Central memory CD4-positive, alpha-beta T cell (primary cell): ENCODE measurements around the gene CAMK2D.
"Not testable (repeated sequence)": the region's sequence is repeated elsewhere in the genome, so short reads cannot be mapped to it uniquely, and the experiment has no call there.

ENCODE experiments used
- DNase-seq: peaks from one replicate; pipeline ENCODE4 v3.0.0; 2022
- total RNA-seq, 3 experiments: gene quantifications; one replicate each; lab custom pipeline; 2026; lab: John Stamatoyannopoulos, UW

CAMK2D gene
- 66.3 to 345 (median 137) reads per million in 3 experiments for total RNA-seq

DNA sequence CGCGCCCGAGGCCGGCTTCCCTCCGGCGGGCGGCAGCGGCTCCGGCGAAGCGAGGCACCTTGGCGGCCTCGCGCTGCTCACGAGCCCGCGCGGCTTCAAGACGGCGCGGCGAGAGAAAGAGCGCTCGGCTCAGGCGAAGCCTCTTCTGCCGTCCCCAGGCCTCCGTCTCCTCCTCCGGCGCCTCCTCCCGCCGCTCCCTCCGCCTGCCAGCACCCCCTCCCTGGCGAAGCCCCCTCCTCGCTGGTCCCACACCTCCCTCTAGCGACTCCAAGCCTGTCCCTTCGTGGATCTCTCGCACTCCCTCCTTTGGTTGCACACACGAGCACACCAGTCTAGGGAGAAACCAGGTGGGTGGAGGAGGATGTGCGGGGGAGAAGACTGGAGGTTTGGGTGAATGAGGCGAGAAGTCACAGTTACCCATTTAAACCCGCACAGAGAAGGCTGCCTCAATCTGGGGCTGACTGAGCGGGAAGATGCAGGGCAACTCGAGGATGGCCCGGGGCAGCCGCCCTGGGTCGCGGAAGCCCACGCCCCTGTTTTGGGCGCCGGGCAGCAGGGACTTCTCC is at the start of gene CAMK2D:
Gene CAMK2D (minus strand): TSS at position 119 of the 566 bp plus-strand sequence. CDS start 670 bp downstream, outside the sequence.
- peak; percentile 84 for DNase-seq

DNA sequence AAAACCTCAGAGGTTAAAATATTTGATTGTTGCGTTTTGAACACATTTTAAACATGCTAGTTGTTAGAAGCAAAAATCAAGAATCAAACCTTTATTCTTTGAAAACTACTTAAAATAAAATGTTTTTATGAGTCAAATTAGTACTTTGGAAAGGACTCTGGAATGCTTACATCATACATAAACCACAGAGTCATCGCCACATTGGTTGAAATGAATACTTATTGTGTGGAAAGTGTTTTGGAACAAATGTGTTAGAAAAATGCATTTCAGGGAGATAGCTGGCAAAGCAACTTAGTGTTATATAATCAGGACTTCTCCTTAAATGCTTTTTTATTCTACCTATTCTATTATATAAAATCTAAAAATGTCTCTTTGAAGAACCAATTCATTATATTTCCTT is 49.4 kb upstream of the CAMK2D start:
- no peak for DNase-seq

DNA sequence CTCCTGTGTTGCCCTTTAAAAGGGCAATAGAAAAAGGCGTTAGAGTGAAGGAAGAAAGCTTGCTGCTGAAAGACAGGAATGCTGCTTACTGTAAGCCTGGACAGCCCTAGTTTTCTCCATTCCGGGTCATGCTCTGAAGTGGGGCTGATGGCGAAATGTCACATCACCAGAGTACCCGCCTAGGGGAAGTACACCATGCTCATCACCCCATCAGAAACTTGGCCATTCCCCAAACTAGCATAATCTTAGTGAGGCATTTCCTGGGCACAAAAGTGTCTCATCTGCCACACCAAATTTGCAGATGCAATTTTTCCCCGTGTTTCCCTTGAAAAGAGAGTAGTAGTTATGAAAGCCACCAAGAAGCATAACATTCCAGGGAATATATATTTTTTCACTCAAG is 47.8 kb upstream of the CAMK2D start:
- DNase-seq = no peak

DNA sequence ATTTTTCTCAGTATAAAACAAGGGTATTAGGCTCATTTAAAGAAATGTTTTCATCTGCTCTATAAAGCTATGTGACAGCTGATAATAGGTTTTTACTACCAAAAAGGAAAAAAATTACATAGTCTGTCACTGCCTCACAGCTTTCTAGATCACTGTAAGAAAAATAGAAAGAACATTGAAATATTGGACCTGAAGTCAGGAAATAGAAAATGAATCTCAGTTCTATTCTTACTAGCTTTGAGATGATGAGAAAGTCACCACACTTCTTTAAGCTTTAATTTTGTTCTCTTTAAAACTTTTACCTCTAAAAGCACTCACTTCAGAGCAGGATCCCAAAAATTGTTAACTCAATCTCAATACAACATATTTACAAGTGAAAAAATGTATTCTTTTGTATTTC is 45.3 kb upstream of the CAMK2D start:
- no peak for DNase-seq

DNA sequence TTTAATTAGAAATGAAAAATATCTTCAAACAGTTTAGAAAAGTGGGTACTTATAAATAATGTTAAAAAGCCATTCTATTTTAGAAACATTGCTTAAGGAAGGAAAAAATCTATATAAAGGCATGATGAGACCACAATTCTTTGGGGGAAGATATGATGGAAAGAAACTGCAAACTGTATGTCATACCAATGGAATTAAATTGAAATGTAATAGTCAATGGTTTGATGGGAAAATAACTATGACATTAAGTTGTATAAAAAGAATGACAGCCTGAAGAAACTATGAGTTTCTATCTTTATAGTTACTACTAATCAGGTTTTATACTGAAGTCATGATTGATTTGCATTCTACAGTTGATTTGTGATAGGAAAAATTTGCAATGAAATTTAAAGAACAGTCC is 40.3 kb upstream of the CAMK2D start:
- no peak for DNase-seq

DNA sequence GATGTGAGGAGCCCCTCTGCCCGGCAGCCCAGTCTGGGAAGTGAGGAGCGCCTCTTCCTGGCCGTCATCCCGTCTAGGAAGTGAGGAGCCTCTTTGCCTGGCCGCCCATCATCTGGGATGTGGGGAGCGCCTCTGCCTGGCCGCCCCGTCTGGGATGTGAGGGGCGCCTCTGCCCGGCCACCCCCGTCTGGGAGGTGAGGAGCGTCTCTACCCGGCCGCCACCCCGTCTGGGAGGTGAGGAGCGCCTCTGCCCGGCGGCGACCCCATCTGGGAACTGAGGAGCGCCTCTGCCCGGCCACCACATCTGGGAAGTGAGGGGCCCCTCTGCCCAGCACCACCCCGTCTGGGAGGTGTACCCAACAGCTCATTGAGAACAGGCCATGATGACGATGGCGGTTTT is 34.8 kb upstream of the CAMK2D start:
- not testable (repeated sequence) for DNase-seq

DNA sequence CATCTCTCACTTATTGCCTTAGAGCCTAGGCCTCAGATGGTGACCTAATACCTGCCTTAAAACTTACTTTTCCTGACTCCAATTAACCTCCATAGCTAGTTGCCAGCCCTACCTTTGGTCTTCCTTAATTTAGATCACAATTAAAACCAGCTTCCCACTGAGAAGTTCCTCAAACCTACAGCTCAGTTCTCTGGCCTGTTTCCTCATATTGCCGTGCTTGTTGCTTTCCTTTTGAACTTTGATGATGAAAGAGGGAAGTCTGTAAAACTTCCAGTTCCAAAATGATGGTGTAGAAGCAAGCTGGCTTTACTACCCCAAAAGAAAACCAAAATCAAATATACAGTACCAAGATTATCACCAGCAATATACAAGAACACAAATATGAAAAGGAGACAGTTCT is 28.9 kb upstream of the CAMK2D start:
- no peak for DNase-seq

DNA sequence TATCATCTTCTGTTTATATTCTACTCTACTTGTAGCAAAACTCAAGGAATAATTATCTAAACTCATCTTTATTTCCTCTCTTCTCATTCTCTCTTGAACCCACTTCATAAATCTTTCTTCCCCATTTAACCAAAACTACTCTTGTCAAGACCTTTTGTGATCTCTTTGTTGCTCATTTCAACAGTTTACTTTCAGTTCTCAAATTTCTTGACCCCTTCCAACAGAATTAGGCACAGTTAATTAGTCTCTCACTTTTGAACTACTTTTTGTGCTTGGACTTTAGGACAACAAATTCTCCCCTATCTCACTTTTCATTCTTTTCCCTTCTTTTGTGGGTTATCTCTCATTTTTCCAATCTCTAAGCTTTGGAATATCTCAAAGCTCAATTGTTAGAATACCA is 27.4 kb upstream of the CAMK2D start:
- DNase-seq = no peak

DNA sequence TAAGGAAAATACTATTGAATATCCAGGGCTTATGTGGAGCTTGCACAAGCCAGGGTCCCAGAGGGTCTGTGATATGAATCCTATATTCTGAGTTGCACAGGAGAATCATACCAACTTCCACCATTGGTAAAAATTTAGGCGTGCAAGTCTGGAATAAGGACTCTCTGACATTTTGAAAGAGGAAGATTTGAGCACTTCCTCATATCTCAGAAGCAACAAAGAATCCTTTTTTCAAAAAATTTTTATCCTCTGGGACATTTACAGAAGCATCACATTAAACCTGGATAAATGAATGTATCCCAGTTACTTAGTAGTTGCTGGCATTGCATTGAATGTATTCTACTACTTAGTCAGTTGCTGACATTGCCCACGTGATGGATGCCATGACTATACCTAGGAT is 24.2 kb upstream of the CAMK2D start:
- no peak for DNase-seq

DNA sequence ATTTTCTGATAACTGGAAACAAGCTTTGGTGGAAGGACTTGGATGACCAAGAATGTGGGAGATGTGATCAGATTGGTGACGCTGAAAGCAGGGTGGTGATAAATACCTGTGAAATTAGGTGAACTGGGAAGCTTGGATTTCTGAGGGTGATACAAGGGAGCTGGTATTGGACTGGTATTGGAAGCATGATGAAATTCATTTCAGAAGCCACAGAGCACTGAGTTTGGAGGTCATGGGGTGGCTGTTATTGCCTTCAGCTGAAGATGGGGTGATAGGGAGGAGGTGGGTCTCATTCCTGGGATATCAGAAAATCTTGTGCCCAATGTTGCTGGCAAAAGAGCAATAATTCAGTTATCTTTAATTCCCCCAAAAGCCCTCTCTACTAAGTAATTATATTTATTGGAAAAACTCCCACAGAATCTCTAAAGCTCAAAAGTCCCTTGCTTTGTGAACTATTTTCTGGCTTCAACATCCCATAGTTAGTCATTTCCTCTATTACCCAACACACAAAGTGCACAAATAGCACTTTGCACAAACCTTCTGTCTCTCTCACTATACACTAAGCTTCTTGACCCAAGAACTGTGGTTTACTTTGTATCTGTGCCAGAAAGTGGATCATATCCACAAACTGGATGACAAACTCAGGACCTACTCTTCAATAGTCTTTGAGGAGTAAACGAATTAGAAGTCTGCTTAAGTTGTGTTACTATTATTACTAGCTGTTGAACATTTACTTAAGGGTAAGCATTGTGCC is 23.1 kb upstream of the CAMK2D start:
- DNase-seq = no peak

DNA sequence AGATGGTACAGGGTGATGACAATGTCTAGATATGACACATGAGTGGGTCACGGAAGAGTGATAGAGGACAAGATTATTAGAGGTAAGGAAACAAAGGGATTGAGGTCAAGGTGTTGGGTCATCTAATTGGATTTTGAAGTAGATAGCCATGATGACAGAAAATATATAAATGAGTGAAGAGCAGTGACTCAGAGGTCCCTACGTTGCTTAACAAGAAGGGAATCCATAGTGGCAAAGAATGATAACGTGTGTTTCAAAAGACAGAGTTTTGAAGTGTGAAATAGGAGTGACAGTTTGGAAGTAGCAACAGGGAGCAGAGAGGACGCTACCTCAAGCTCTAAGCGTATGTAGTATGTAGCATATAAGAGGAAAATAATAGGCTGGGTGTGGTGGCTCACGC is 22.2 kb upstream of the CAMK2D start:
- no peak for DNase-seq

DNA sequence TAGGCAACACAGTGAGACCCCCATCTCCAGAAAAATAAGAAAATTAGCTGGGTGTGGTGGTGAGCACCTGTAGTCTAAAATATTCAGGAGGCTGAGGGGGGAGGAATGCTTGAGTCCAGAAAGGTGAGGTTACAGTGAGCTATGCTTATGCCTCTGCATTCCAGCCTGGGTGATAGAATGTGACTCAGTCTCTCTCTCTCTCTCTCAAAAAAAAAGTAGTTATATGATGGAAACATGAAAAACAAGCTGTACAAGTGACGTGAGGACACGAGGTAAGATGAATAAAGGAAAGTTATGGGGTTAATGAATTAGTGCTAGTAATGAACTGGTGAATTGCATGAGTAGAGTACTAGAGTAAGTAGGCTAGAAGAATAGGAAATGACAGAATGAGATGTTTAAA is 21.8 kb upstream of the CAMK2D start:
- DNase-seq = no peak

DNA sequence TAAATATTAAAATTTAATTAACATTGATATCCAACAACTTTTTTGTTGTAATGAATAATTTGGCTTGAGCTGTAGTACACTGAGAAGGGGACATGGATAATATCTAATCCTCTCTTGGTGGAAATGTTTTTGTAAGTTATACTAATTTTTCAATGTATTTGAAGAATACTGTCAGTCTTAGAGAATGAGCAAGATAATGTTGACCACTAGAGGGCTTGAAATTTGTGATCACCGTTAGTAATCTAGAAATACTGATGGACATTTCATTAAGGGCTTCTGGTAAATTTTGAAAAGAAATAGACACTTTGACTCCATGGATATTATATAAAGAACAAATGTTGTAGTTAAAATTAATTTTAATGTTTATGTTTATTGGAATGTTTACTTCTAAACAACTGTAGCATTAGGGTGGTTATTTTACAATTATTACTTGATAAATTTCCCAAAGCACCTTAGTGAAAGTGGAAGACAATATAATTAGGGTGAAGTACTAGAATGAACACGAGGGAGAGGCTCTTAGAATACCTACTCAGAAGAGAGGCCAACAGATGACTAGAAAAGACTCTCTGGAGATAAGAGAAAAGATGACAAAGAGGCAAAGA is 20.0 kb upstream of the CAMK2D start:
- no peak for DNase-seq

DNA sequence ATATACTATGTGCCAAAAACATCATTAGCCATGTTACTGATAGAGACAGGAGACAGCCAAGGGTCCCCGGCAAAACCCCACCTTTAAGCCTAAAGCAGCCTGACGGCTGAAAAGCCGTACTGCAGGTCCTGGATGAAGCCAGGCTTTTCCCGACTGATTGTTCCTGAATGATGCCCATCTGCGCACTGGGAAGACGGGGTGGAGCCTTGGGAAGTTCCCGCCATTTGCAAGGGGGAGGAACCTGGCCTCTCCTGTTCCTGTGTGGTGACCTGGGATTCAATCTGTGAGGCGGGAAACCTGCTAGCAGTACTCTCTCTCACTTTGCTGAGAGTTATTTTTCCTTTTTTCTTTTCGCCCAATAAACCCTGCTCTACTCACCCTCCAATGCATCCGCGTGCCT is 15.1 kb upstream of the CAMK2D start:
- no peak for DNase-seq

DNA sequence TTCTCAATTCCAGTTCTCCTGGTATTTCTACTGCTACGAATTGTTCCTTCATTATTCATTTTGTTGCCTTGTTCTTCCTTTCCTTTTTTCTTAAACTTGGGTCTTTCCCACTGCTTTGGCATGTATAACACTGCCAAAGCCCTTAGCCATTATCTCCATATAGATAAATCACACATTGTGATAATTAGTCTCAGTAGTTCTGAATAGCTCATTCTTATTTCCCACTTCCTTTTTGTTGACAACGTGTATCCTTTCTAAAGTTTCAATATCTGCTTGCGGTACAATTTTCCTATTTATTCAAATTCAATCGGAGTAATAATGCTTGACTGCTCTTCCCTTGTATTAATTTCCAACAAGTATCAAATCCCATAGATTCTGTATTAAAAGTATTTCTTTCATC is 14.5 kb upstream of the CAMK2D start:
- no peak for DNase-seq

DNA sequence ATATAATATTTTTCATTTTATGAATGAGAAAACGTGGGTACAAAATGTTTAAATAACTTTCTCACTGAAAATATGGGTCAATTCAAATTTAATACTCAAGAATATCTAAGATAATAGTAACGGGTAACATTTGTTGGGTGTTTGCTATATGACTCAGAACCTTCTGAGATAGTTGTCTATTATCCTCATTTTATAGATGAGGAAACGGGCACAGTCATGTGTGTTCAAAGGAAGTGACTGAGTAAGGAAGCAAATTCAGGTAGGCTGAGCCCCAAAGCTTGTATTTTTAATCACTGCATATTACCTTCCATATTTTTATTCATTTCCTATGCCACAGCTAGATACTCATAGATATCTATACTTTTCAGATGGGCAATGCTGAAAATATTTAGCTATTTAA is 12.2 kb upstream of the CAMK2D start:
- DNase-seq = no peak

DNA sequence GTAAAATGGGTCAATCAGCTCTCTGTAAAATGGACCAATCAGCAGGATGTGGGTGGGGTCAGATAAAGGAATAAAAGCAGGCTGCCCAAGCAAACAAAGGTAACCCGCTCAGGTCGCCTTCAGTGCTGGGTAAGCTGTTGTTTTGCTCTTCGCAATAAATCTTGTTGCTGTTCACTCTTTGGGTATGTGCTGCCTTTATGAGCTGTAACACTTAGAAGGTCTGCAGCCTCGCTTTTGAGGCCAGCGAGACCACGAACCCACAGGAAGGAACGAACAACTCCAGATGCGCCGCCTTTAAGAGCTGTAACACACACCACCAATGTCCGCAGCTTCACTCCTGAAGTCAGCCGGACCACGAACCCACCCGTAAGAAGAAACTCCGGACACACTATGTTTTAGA is 11.5 kb upstream of the CAMK2D start:
- no peak for DNase-seq

DNA sequence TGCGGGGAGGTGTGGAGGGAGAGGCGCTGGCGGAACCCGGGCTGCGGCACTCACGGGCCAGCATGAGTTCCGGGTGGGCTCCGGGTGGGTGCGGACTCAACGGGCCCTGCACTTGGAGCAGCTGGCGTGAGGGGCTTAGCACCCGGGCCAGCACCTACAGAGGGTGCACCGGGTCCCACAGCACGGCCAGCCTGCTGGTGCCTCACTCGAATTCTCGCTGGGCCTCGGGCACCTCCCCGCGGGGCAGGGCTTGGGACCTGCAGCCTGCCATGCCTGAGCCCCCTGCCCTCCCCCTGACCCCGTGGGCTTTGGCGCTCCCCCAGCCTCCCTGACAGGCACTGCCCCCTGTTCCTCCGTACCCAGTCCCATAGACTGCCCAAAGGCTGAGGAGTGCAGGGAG is 10.8 kb upstream of the CAMK2D start:
- no peak for DNase-seq

DNA sequence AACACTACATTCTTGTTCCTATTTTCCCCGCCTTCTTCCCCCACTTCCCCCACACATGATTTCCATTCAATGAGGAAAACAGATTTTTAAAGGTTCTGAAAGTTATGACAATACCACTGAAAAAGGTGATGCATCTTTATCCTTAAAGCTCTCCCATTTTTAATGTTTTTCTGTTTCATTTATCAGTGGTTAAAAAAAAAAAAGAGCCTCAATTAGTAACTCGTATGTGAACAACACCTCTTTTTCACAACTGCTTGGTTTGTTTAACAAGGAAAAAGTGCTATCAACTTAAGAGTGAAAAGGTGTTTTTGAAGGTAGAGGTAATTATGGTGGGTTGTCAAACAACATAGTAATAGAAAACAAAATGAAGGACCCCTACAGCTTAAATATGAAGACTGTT is 8.2 kb upstream of the CAMK2D start:
- no peak for DNase-seq

DNA sequence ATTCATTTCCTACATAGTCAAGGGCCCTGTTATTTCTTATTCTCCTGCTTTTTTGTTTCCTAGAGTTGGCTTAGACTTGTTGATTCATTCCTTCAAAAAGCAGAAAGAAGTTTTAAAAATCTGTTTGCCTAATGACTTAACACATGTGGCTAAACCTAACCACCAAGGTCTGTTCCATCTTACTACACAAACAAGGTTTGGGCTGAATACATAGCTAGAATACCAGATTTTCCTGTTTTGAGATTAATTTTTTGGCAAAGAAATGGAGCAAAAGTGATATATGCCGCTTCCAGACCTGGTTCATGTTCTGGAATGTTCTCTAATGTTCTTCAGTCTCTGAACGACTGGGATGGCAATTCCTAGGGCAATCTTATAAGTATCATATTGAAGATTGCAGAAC is 7.4 kb upstream of the CAMK2D start:
- no peak for DNase-seq

DNA sequence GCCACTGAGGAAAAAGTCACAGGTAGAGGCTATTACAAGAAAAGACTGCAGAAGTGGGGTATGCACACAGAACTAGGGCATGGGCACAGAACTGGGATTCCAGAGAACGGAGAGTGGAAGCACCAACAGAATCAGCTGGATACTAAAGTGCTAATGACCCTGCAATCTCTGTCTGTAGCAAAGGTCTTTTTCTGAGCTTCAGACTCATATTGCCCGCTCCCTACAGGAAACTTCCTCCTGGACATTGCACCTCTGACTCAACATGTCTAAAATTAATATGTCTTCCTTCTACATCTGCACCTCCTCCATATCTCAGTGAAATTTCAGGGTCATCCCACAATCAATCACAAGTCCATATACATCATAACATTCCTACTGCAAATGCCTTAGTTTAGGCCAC is 5.3 kb upstream of the CAMK2D start:
- no peak for DNase-seq

DNA sequence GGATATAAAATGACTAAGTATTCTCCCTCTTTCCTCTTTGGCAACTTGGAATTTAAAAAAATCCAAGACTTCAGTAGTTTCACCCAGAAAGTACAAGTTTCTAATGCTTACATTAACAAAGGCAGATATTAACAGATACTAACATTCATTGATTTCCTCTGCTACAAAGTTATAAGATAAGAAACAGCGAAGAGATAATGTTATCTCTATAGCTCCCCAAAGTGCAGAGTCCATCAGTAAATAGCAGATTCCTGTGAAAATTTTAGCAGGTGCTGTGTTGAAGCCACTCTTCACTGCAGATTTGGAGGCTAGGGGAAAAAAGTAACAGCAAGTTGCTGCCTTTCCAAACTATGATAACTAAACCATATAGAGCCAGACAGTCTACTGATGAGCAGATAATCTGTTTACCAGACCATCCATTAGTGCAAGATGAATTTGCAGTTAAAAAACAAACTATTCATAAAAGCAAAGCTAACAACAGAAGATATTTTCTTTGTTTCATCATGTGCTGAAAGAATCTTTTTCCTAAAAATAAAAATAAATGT is 3.3 kb upstream of the CAMK2D start:
- DNase-seq = no peak

DNA sequence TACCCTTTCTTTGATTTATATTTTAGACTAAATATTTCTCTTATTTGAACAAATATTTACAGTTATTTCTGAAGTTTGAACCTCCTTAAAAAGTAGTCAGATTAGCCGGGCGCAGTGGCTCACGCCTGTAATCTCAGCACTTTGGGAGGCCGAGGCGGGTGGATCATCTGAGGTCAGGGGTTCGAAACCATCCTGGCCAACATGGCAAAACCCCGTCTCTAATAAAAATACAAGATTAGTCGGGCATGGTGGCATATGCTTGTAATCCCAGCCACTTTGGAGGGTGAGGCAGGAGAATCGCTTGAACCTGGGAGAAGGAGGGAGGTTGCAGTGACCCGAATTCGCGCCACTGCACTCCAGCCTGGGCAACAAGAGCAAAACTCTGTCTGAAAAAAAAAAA is 2.4 kb upstream of the CAMK2D start:
- DNase-seq = not testable (repeated sequence)

DNA sequence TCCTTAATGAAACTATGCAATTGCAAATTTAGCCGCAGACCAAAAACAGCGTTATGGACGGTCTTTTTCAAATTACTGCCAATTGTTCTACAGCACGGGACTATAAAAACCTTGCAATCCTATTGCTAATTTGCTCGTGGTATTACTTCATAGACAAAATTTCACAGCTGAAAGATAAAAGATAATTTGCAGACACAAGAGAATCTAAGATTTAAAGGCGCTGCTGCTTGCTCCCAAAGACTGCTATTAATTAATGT is 1.4 kb upstream of the CAMK2D start:
- no peak for DNase-seq
